Measurements from ENCODE around the gene EGLN3. TPM values are rescaled to one million over a fixed set of nuclear protein-coding genes. Genes with fewer than 3 reads are reported as not detected.
"Not testable (repeated sequence)": the region's sequence is repeated elsewhere in the genome, so short reads cannot be mapped to it uniquely, and the experiment has no call there.

The EGLN3 gene
- total RNA-seq, result 326 TPM
- long read RNA-seq, transcript EGLN3-201 (5 exons, 2,709 nt), result major isoform, 599 of 682 reads
- long read RNA-seq, transcript EGLN3-205 (1 exons, 2,849 nt), result minor isoform, 23 of 682 reads
- long read RNA-seq, transcript EGLN3-209 (5 exons, 1,004 nt), result minor isoform, 23 of 682 reads
- long read RNA-seq, partial matches to known transcripts, result 19 of 682 reads
- long read RNA-seq, other reads (novel, unspliced or antisense), result 16 of 682 reads

DNA sequence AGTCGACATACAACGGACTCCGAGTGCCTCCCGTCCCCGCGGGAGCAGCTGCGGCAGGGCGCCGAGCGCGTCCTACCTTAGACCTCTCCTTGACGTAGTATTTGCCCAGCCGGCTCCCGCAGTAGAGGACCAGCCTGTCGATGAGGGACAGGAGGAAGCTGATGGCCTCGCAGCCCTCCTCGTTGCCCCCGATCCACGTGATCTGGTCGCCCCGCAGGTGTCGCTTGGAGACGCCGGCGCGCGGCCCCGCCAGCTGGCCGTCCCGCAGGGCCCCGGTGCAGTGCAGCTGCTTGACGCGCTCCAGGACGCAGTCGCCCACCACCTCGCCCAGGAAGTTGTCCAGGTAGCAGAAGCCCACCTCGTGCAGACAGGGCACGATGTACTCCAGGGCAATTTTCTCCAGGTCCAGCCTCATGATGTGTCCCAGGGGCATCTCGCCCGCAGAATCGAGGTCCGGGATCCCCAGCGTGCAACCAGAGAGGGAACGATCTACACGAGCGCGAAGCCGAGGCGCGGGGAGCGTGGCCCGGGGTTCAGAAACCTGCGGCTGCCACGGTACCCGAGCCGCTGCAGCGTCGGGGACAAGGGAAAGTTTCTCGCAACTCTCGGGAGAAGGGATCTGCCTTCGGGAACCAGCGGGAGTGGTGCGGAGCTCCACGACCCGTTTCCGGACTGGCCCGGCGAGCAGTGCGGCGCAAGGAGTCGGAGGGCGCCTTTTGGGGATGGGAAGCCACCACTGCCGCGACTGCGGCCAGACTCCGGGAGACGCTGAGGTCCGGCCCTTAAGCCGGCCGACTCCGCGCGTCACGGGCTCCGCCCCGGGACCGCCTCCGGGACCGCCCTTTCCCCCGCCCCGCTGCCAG lies at the start of gene EGLN3:
Gene EGLN3 (minus strand): TSS at position 755 of the 863 bp plus-strand sequence. CDS start 322 bp downstream, at position 433.
- peak; percentile 95 for DNase-seq (ENCODE audit: low spot score)
- intact Hi-C loops (cut with DNase I), result loop anchor here (5.0 kb wide), 2 partner anchors 112 to 132 kb away; no protein-coding TSS in a partner anchor

DNA sequence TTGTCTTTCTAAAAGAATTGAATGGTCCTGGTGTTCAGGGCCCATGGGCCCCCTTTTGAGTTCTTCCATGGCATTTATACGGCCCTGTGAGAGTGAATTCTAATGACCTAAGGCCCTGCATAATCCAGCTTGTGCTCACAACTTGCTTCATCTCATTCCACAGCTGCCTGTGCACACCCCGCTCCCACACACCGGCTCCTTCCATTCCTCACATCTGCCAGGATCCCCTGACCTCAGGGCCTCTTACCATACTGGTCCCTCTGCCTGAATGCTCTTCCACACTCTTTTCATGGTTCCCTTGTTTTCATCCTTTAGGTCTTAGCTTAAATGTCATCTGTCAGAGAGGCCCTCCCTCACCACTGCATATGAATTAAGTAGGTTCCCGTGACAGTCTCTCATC lies 49.5 kb upstream of the EGLN3 start:
- no peak for DNase-seq (ENCODE audit: low spot score)
- intact Hi-C loops (cut with DNase I), result no loop called here

DNA sequence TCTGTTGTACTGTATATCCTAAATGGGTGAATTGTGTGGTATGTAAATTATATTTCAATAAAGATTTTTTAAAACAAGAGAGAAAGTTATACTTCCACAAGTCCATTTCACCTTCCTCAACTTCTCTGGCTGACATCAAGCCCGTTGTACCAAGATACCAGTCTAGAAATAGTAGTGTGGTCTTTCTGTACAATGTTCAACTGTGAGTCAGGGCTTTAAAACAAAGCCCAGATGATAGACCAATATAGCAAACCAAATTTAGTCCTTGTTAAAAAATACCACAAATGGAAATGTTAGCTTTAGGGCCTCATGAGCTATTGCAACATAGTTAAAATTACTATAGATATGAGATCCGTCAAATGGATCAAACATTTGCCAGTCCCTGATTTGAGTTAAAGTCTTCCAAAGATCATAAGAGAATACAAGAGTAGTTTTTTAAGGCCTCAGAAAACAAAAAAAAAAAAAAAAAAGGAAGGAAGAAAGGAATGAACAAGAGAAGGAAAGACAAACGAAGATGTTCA lies 49.0 kb upstream of the EGLN3 start:
- no peak for DNase-seq (ENCODE audit: low spot score)
- intact Hi-C loops (cut with DNase I), result no loop called here

DNA sequence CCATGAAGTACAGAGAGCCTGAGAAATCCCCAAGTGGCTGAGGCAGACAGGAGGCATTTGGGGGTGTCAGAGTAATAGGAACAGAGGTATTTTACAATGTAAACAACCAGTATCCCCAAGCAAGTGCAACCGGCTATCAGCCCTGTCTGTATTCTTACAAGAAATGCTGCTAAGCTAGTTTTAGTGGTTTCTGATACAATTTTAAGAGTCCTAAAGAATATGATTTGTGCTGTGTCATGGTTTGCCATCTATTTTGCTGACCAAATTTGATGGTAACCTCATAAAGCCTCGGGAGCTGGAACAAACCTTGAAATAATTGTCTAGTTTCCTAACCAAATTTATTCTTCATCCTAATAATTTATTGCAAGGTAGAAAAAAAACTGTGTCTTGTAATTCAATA lies 46.7 kb upstream of the EGLN3 start:
- DNase-seq (ENCODE audit: low spot score), result no peak
- intact Hi-C loops (cut with DNase I), result no loop called here

DNA sequence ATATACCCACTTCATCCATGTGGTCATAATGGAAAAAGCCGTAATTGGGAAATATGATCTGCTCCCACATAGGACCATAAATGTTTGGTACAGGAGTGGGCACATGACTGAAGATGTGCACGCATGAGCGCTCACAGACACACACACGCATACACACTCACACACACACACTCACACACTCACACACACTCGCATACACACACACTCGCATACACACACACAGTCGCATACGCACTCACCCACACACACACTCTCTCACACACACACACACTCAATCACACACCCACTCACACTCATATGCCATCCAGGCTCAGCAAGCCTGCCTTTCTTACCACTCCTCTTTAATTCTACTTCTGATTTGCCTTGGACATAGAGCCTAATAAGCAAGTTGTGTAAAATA lies 45.6 kb upstream of the EGLN3 start:
- intact Hi-C loops (cut with DNase I), result no loop called here

DNA sequence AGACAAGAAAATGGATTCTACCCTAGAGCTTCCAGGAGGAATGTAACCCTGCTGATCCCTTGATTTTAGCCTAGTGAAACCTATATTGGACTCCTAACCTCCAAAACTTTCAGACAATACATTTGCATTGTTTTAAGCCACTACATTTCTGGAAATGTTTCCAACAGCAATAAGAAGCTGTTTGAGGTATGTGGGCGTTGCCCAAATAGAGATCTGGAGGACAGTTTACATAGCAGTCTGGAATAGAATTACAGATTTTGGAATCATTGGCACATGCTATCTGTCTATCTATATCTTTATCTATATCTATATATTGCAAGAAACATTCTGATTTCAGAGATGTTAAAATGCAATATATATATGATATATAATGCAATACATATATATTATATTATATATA lies 42.4 kb upstream of the EGLN3 start:
- DNase-seq (ENCODE audit: low spot score), result no peak
- intact Hi-C loops (cut with DNase I), result no loop called here

More for the DNA sequence above, 45.6 kb upstream of the EGLN3 start:
- no peak for DNase-seq (ENCODE audit: low spot score)

DNA sequence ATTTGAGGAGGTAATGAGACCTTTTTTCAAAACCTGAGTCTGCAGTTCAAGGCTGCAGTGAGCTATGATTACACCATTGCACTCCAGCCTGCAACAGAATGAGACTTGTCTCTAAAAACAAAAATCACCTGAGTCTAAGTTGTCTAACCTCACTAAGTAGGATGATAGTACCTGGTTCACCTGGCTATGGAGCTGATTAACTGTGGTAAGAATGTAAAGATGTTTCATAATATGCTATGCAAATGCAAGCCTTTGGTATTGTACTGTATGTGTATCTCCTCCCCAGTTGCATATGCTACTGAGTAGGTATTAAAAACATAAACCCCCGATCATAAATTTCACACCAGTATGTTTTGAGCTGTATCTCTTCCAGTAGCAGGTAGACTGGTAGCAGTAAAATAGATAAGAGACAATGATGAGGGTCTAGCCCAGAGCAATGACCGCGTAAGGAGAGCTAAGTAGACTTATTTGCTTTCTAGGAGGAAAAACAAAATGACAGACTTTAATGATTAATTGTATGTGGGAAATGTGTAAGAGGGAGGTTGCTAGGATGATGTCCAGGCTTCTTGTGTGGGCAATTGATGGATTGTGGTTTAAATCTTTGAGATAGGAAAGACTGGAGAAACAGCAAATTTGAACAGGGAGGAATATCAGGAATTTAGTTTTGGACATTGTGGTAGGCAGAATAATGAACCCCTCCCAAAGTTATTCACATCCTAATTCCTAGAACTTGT lies 41.6 kb upstream of the EGLN3 start:
- intact Hi-C loops (cut with DNase I), result no loop called here

DNA sequence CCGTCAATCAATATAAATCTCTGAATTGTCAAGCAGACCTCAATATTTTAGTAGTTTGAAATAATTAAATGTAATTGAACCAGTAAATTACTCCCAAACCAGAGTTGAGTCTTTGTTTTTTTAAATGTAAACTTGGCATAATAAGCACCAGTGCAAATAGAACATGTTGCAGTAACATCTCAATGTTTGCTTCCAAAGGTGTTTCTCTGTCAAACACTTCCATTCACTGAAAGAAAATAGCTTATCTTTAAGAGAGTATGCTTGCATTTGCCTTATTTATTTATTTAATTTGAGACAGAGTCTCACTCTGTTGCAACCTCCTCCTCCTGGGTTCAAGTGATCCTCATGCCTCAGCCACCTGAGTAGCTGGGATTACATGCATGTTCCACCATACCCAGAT lies 39.9 kb upstream of the EGLN3 start:
- intact Hi-C loops (cut with DNase I), result no loop called here
- no peak for DNase-seq (ENCODE audit: low spot score)

More for the DNA sequence above, 41.6 kb upstream of the EGLN3 start:
- no peak for DNase-seq (ENCODE audit: low spot score)

DNA sequence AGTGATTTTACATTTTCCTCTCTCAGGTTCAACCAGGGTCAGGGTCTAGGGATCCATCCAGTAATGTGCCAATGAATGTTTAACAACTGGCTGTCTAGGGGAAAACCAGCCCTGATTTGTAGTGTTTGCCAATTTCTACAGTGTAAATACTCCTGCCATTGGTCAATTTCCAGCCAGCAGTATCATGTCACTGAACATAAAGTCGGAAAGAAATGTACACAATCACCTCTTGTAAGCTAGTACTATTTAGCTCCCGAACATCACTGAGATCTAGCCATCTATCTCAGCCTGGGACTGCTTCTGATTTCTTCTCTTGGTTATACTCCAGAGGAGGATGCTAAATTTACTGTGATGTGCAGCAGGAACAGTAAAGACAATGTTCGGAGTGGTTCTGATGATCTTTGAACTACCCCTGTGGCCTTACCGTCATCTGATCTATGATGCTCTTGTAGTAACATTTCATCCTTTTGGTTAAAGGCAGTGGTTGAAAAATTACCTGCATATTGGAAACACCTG lies 36.7 kb upstream of the EGLN3 start:
- intact Hi-C loops (cut with DNase I), result no loop called here

DNA sequence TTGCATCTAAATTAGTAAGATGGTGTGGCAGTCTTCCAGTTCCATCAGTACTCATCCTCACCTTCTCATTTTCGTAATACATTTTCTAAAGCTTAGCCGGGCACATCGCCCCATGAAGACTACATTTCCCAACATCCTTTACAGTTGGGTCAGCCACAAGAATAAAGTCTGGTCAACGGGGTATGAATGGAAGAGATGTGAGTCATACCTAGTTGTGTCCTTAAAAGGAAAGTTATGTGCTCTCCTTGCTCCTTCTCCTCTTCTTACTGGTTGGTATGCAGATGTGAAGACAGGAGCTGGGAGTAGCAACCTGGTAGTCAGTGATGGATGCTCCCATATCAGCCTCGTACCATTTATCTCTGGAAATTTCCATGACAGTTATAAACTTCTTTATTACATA lies 35.9 kb upstream of the EGLN3 start:
- intact Hi-C loops (cut with DNase I), result no loop called here
- no peak for DNase-seq (ENCODE audit: low spot score)

More for the DNA sequence above, 36.7 kb upstream of the EGLN3 start:
- no peak for DNase-seq (ENCODE audit: low spot score)

DNA sequence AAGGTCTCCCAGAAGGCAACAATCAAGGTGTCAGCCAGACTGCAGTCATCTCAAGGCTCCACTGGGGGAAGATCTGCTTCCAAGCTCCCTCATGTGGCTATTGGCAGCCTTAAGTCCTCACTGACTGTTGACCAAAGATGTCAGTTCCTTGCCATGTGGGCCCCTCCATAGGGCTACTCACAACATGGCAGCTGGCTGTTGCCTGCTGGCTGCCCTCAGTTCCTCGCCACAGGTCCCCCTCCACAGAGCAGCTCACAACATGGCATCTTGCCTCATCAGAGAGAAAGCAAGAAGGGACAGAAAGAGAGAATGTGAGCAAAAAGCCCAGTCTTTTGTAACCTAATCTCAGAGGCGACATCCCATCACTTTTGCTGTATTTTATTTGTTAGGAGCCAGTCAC lies 34.4 kb upstream of the EGLN3 start:
- no peak for DNase-seq (ENCODE audit: low spot score)
- intact Hi-C loops (cut with DNase I), result no loop called here

DNA sequence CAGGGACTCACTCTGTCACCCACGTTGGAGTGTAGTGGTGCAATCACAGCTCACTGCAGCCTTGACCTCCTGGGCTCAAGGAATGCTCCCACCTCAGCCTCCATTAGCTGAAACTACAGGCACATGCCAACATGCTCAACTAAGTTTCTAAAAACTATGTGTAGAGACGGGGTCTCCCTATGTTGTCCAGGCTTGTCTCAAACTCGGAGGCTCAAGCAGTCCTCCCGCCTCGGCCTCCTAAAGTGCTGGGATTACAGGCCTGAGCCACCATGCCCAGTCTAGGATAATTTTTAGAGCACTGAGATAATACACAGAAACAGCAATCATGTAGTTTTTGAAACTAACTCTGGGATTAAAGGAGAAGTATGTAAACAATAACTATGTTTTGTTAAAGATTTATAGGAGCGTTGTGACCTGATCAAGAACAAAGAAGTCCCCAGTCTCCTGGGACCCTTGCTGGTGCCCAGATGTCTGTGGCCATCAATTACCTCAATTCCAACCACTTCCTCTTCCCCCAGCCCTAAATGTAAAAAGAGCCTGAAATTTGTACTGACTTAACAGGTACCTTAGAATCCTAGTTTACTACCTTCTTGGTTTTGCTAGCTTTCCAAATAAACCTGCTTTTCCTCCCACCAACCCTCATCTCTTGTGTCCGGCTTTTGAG lies 28.9 kb upstream of the EGLN3 start:
- DNase-seq (ENCODE audit: low spot score), result no peak
- intact Hi-C loops (cut with DNase I), result no loop called here

DNA sequence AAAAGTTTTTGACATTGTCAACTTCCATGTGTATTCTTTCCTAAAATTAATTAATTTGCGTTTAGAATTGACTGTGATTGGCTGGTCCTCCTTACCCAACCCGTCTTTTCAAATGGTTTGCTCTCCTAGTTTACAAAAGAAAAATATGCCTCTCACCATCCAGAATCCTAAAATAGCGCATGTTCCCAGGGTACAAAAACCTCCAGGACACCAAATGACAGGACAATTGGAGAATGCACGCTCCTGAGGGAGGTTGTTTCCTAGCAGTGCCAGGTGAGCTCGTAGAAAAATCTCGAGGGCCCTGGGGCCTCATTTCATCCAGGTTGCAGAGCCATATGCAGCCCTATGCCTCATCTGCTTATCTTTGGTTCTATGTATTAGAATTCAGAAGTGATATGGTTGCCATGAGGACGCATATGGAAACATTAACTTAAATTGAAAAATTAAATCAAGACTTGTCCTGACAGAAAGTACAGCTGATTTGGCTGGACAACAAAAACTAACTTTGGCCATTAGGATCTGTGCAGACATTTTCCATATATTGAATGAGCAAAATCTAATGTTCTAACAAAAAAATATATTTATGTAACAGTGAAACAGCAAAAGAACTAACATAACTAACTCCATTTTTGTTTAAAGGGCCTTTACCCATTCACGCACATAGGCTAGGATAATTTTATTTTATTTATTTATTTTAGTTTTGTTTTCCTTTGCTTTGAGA lies 28.2 kb upstream of the EGLN3 start:
- intact Hi-C loops (cut with DNase I), result no loop called here
- DNase-seq (ENCODE audit: low spot score), result no peak

DNA sequence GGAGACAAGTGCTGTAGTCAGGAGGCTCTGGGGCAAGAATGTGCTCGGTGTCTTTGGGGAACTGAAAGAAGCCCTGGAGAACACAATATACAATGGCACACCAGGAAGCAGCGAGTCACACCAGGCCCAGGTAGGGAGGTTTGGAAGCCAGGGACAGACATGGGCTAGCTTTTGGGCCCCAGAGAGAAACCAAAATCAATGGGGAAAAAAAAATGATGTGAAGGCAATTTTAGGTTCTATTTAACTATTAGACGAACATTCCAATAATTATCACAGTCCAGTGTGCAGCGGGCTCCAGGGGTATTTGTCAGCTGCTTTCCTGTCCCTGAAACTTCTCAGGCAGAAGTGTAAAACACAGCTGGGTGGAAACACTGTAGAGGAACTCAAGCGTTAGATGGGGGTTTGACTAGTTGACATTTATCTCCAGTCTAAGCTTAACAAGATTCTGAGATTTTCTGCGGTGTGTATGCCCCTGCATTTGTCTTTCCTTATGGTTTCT lies 21.8 kb upstream of the EGLN3 start:
- no peak for DNase-seq (ENCODE audit: low spot score)
- intact Hi-C loops (cut with DNase I), result no loop called here

DNA sequence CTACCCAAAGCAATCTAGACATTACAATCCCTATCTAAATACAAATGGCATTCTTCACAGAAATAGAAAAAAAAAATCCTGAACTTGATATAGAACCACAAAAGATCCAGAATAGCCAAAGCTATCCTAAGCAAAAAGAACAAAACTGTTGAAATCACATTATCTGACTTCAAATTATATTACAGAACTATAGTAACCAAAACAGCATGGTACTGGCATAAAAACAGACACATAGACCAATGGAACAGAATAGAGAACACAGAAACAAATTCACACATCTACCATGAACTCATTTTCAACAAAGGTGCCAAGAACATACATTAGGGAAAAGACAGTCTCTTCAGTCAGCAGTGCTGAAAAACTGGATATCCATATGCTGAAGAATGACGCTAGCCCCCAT lies 19.0 kb upstream of the EGLN3 start:
- intact Hi-C loops (cut with DNase I); DNase-seq (ENCODE audit: low spot score): not testable (repeated sequence)

DNA sequence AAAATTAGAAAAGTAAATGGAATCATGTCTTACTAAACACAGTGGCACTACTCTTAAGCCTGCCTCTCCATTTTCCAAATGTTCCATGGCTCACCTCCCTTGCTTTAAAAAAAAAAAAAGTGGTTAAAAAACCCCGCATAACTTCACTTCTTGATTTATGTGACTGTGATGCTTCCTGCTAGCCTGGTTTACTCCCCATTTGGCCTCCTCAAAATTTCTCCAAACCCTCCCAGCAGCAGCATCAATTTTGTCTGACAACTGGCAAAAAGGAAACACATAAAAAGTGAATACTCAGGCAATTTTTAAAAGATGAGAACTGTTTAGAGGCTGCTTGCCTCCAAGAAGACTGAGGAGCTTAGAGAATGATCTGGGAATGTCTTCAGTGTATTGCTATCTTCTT lies 17.8 kb upstream of the EGLN3 start:
- DNase-seq (ENCODE audit: low spot score), result no peak
- intact Hi-C loops (cut with DNase I), result no loop called here

DNA sequence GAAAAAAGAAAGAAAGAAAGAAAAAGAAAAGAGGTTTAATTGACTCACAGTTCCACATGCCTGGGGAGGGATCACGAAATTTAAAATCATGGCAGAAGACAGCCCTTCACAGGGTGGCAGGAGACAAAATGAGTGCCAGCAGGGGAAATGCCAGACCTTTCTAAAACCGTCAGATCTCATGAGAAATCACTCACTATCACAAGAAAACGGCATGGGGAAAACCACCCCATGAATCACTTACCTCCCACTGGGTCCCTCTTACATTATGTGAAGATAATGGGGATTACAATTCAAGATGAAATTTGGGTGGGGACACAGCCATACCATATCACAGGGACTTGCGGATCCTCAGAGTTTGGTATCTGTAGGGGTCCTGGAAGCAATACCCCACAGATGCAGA lies 16.3 kb upstream of the EGLN3 start:
- intact Hi-C loops (cut with DNase I), result no loop called here
- no peak for DNase-seq (ENCODE audit: low spot score)

DNA sequence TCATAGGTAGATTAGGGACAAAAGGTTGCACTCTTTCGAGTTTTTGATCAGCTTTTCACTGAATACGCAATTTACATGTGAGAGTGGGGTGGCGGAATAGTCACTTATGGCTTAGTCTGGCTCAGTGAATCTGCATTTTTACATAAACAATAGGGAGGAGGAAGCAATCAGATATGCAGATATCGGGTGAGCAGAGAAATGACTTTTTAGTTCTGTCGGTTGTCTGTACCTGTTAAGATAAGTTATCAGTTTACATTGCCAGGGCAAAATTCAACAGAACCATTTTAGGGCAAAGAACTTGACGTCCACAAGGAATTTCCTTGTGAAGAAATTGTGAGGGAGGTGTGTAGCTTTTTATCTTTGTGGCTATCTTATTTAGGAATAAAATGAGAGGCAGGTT lies 15.4 kb upstream of the EGLN3 start:
- DNase-seq (ENCODE audit: low spot score), result no peak
- intact Hi-C loops (cut with DNase I), result no loop called here

Measured in cardiac septum (tissue), 1 donor.